ENCODE results near the gene ANGEL2.

- TF ChIP-seq, protein P1, sequence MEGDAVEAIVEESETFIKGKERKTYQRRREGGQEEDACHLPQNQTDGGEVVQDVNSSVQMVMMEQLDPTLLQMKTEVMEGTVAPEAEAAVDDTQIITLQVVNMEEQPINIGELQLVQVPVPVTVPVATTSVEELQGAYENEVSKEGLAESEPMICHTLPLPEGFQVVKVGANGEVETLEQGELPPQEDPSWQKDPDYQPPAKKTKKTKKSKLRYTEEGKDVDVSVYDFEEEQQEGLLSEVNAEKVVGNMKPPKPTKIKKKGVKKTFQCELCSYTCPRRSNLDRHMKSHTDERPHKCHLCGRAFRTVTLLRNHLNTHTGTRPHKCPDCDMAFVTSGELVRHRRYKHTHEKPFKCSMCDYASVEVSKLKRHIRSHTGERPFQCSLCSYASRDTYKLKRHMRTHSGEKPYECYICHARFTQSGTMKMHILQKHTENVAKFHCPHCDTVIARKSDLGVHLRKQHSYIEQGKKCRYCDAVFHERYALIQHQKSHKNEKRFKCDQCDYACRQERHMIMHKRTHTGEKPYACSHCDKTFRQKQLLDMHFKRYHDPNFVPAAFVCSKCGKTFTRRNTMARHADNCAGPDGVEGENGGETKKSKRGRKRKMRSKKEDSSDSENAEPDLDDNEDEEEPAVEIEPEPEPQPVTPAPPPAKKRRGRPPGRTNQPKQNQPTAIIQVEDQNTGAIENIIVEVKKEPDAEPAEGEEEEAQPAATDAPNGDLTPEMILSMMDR (conservative IDR thresholded peaks at IDR 0.05; ENCODE audit: low read length), result no peak
- TF ChIP-seq EZH2phosphoT487 (IDR thresholded peaks at IDR 0.05; ENCODE audit: borderline replicate concordance, low read depth, low read length), result no peak
Observed at GRCh38 chr1:212946872-212947271, 68.8 kb downstream of the ANGEL2 start.

Data from OCI-LY7 (cell line).